ENCODE data around the gene RBMS3. TPM values are rescaled to one million over a fixed set of nuclear protein-coding genes. Genes with fewer than 3 reads are reported as not detected.
"Not testable (repeated sequence)": the region's sequence is repeated elsewhere in the genome, so short reads cannot be mapped to it uniquely, and the experiment has no call there.

The RBMS3 gene
- total and polyA plus RNA-seq, 4 donors: 26.8 to 203 (median 94.8) TPM

GRCh38 chr3:29670476-29670875 lies 389.6 kb downstream of the RBMS3 start:
- ATAC-seq (ENCODE audit: low FRiP score); H3K4me3 ChIP-seq (ENCODE audit: low read length in 2 of 2); DNase-seq; H3K36me3 ChIP-seq (ENCODE audit: control insufficient read depth in 1 of 2, insufficient read depth in 2 of 2, low read length in 1 of 2); H3K9me3 ChIP-seq (ENCODE audit: control insufficient read depth, low read length); intact Hi-C loops (cut with DNase I); H3K27me3 ChIP-seq (ENCODE audit: control insufficient read depth in 1 of 2, insufficient read depth in 2 of 2, low read length in 1 of 2); H3K27ac ChIP-seq (ENCODE audit: low read depth in 1 of 2, low read length in 2 of 2); H3K4me1 ChIP-seq (ENCODE audit: control insufficient read depth in 1 of 2, insufficient read depth in 2 of 2, low read length in 2 of 2): not testable (repeated sequence)
- WGBS, 2 donors: 94 to 95% methylated on average over 7 of the region's 7 CpGs

GRCh38 chr3:29677421-29677820 lies 396.6 kb downstream of the RBMS3 start:
- peaks cover 0 to 3% of the 10 kb centered on the region in 2 donors for H3K4me1 ChIP-seq (ENCODE audit: control insufficient read depth in 1 of 2, insufficient read depth in 2 of 2, low read length in 2 of 2)
- no peak overlapping the region for H3K27ac ChIP-seq (ENCODE audit: low read depth in 1 of 2, low read length in 2 of 2)
- H3K4me3 ChIP-seq (ENCODE audit: low read length in 2 of 2): no peak overlapping the region
- no peak for ATAC-seq (ENCODE audit: low FRiP score)
- intact Hi-C loops (cut with DNase I): no loop called here
- no peaks in the 10 kb centered on the region for H3K27me3 ChIP-seq (ENCODE audit: control insufficient read depth in 1 of 2, insufficient read depth in 2 of 2, low read length in 1 of 2)
- no peaks in the 10 kb centered on the region for H3K9me3 ChIP-seq (ENCODE audit: control insufficient read depth, low read length)
- no peak for DNase-seq
- WGBS, 2 donors: 84 to 89% methylated on average over 1 of the region's 1 CpG
- no peaks in the 10 kb centered on the region for H3K36me3 ChIP-seq (ENCODE audit: control insufficient read depth in 1 of 2, insufficient read depth in 2 of 2, low read length in 1 of 2)

DNA sequence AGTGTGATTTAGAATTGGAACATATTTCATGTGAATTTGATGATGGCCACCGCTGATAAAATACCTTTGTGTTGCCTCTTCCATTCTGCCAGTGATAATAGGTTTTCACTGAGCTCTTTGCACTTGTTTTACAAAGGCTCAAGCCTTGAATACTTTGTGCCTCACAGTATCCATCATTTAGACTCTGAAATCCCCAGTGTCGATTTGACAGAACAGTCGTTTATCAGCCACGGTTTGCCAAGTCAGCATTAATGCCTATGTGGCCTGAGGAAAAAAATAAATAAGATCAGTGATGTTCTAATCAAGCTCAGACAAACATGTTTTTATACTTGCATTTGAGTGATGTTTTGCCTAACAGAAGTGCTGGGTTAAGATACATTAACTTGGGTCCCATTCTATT lies 399.1 kb downstream of the RBMS3 start:
- no peak overlapping the region for H3K4me3 ChIP-seq (ENCODE audit: low read length in 2 of 2)
- no peaks in the 10 kb centered on the region for H3K36me3 ChIP-seq (ENCODE audit: control insufficient read depth in 1 of 2, insufficient read depth in 2 of 2, low read length in 1 of 2)
- no peak for ATAC-seq (ENCODE audit: low FRiP score)
- H3K4me1 ChIP-seq (ENCODE audit: control insufficient read depth in 1 of 2, insufficient read depth in 2 of 2, low read length in 2 of 2): peaks cover 0 to 6% of the 10 kb centered on the region in 2 donors
- 41 to 53% methylated on average over 4 of the region's 4 CpGs for WGBS, 2 donors
- H3K9me3 ChIP-seq (ENCODE audit: control insufficient read depth, low read length): no peaks in the 10 kb centered on the region
- DNase-seq: no peak
- no peak overlapping the region for H3K27ac ChIP-seq (ENCODE audit: low read depth in 1 of 2, low read length in 2 of 2)
- intact Hi-C loops (cut with DNase I): no loop called here
- H3K27me3 ChIP-seq (ENCODE audit: control insufficient read depth in 1 of 2, insufficient read depth in 2 of 2, low read length in 1 of 2): no peaks in the 10 kb centered on the region

- 2 to 3% methylated on average over 5 of the region's 5 CpGs for WGBS, 2 donors
- H3K27ac ChIP-seq (ENCODE audit: low read depth in 1 of 2, low read length in 2 of 2): peak overlapping the region; percentile 67 to 84
- H3K27me3 ChIP-seq (ENCODE audit: control insufficient read depth in 1 of 2, insufficient read depth in 2 of 2, low read length in 1 of 2): no peaks in the 10 kb centered on the region
- no peaks in the 10 kb centered on the region for H3K9me3 ChIP-seq (ENCODE audit: control insufficient read depth, low read length)
- no peaks in the 10 kb centered on the region for H3K36me3 ChIP-seq (ENCODE audit: control insufficient read depth in 1 of 2, insufficient read depth in 2 of 2, low read length in 1 of 2)
- no peak for DNase-seq
- peaks cover 0 to 6% of the 10 kb centered on the region in 2 donors for H3K4me1 ChIP-seq (ENCODE audit: control insufficient read depth in 1 of 2, insufficient read depth in 2 of 2, low read length in 2 of 2)
- intact Hi-C loops (cut with DNase I): no loop called here
- peak overlapping the region in 1 of 2 donors; percentile 41 for H3K4me3 ChIP-seq (ENCODE audit: low read length in 2 of 2)
- ATAC-seq (ENCODE audit: low FRiP score): peak; percentile 49
These were observed 402.4 kb downstream of the RBMS3 start for GRCh38 chr3:29683018-29683993.

- Histone ChIP-seq H3K27me3 (ENCODE audit: control insufficient read depth in 1 of 2, insufficient read depth in 2 of 2, low read length in 1 of 2) (no peaks in the 10 kb centered on the region), H3K4me3 (ENCODE audit: low read length in 2 of 2) (no peak overlapping the region), H3K36me3 (ENCODE audit: control insufficient read depth in 1 of 2, insufficient read depth in 2 of 2, low read length in 1 of 2) (no peaks in the 10 kb centered on the region), H3K4me1 (ENCODE audit: control insufficient read depth in 1 of 2, insufficient read depth in 2 of 2, low read length in 2 of 2) (peaks cover 2 to 6% of the 10 kb centered on the region in 2 donors), H3K9me3 (ENCODE audit: control insufficient read depth, low read length) (no peaks in the 10 kb centered on the region), H3K27ac (ENCODE audit: low read depth in 1 of 2, low read length in 2 of 2) (no peak overlapping the region)
- no peak for ATAC-seq (ENCODE audit: low FRiP score)
- intact Hi-C loops (cut with DNase I): no loop called here
- no peak for DNase-seq
- 59% methylated on average over 2 of the region's 2 CpGs for WGBS, 2 donors
These were observed 406.2 kb downstream of the RBMS3 start for GRCh38 chr3:29686889-29687592.

DNA sequence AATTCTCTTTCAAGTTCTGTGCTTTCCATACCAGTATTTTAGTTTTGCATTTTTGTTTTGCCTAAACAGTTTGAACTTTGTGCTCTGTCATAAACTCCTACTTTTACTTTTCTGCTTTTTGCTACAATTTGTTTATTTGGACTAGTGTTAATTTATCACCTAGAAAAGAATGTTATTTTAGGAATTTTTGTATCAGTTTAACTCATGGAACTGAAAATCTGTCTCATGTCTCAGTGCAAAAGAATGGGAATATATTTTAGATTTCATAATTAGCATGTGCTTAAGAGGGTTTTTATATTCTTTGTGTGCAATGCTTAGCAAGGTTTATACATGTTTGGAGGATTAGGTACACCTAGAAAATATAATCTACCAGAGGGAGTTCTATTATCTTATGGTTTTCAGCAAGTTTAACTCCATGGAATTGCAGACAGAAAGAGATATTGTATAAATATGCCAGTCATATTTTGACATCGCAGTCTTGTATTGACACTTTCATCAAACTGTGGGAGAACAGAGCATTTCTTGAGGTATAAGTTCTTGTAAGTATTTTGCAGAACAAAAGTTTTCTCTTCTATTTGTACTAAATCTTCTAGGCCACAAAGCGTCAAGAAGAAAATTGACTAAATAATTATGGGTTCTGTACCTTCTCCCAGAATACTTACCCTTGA lies 409.9 kb downstream of the RBMS3 start:
- no peak overlapping the region for H3K4me3 ChIP-seq (ENCODE audit: low read length in 2 of 2)
- no peak for ATAC-seq (ENCODE audit: low FRiP score)
- H3K9me3 ChIP-seq (ENCODE audit: control insufficient read depth, low read length): no peaks in the 10 kb centered on the region
- no peak overlapping the region for H3K27ac ChIP-seq (ENCODE audit: low read depth in 1 of 2, low read length in 2 of 2)
- intact Hi-C loops (cut with DNase I): loop anchor here (5.0 to 10.0 kb wide), 2 partner anchors 409 to 776 kb away; partner anchors contain the start of gene RBMS3 (in 1 of the 2)
- no peaks in the 10 kb centered on the region for H3K27me3 ChIP-seq (ENCODE audit: control insufficient read depth in 1 of 2, insufficient read depth in 2 of 2, low read length in 1 of 2)
- 80 to 84% methylated on average over 2 of the region's 2 CpGs for WGBS, 2 donors
- H3K4me1 ChIP-seq (ENCODE audit: control insufficient read depth in 1 of 2, insufficient read depth in 2 of 2, low read length in 2 of 2): peaks cover 0 to 2% of the 10 kb centered on the region in 2 donors
- no peaks in the 10 kb centered on the region for H3K36me3 ChIP-seq (ENCODE audit: control insufficient read depth in 1 of 2, insufficient read depth in 2 of 2, low read length in 1 of 2)
- no peak for DNase-seq

GRCh38 chr3:29693863-29694262 lies 413.0 kb downstream of the RBMS3 start:
- Histone ChIP-seq H3K9me3 (ENCODE audit: control insufficient read depth, low read length) (no peaks in the 10 kb centered on the region), H3K36me3 (ENCODE audit: control insufficient read depth in 1 of 2, insufficient read depth in 2 of 2, low read length in 1 of 2) (no peaks in the 10 kb centered on the region), H3K27ac (ENCODE audit: low read depth in 1 of 2, low read length in 2 of 2) (no peak overlapping the region), H3K4me3 (ENCODE audit: low read length in 2 of 2) (no peak overlapping the region), H3K27me3 (ENCODE audit: control insufficient read depth in 1 of 2, insufficient read depth in 2 of 2, low read length in 1 of 2) (no peaks in the 10 kb centered on the region), H3K4me1 (ENCODE audit: control insufficient read depth in 1 of 2, insufficient read depth in 2 of 2, low read length in 2 of 2) (peaks cover 4 to 5% of the 10 kb centered on the region in 2 donors)
- DNase-seq (no peak), ATAC-seq (ENCODE audit: low FRiP score) (no peak)
- intact Hi-C loops (cut with DNase I): loop anchor here (5.0 to 10.0 kb wide), 2 partner anchors 412 to 779 kb away; partner anchors contain the start of gene RBMS3 (in 1 of the 2)
- WGBS, 2 donors: 3 to 8% methylated on average over 1 of the region's 1 CpG

DNA sequence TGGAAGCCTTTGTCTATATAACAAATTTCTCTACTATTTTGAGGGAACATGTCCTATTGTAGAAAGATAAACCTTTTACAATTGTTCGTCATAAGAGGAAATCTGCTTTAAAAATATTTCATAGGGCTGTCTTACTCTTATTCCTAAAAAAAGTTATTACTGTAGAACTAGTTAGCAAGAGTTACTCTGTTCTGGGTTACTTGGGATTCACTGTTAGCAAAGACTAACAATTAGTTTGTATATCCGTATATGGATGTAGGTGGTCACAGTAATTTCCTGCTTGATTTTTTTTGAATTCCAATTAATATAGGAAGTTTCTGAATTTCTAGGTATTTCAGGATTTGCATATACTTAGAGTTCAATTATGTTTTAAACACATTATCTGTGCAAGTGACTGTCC lies 413.5 kb downstream of the RBMS3 start:
- H3K4me1 ChIP-seq (ENCODE audit: control insufficient read depth in 1 of 2, insufficient read depth in 2 of 2, low read length in 2 of 2): peaks cover 4 to 5% of the 10 kb centered on the region in 2 donors
- no peak overlapping the region for H3K4me3 ChIP-seq (ENCODE audit: low read length in 2 of 2)
- intact Hi-C loops (cut with DNase I): loop anchor here (5.0 to 10.0 kb wide), 2 partner anchors 412 to 780 kb away; partner anchors contain the start of gene RBMS3 (in 1 of the 2)
- no peaks in the 10 kb centered on the region for H3K36me3 ChIP-seq (ENCODE audit: control insufficient read depth in 1 of 2, insufficient read depth in 2 of 2, low read length in 1 of 2)
- no peak for ATAC-seq (ENCODE audit: low FRiP score)
- H3K9me3 ChIP-seq (ENCODE audit: control insufficient read depth, low read length): no peaks in the 10 kb centered on the region
- no peaks in the 10 kb centered on the region for H3K27me3 ChIP-seq (ENCODE audit: control insufficient read depth in 1 of 2, insufficient read depth in 2 of 2, low read length in 1 of 2)
- no peak overlapping the region for H3K27ac ChIP-seq (ENCODE audit: low read depth in 1 of 2, low read length in 2 of 2)
- no peak for DNase-seq
- WGBS, 2 donors: 23 to 31% methylated on average over 2 of the region's 2 CpGs
